ENCODE results near the gene FAM98C.

Gene FAM98C

DNA sequence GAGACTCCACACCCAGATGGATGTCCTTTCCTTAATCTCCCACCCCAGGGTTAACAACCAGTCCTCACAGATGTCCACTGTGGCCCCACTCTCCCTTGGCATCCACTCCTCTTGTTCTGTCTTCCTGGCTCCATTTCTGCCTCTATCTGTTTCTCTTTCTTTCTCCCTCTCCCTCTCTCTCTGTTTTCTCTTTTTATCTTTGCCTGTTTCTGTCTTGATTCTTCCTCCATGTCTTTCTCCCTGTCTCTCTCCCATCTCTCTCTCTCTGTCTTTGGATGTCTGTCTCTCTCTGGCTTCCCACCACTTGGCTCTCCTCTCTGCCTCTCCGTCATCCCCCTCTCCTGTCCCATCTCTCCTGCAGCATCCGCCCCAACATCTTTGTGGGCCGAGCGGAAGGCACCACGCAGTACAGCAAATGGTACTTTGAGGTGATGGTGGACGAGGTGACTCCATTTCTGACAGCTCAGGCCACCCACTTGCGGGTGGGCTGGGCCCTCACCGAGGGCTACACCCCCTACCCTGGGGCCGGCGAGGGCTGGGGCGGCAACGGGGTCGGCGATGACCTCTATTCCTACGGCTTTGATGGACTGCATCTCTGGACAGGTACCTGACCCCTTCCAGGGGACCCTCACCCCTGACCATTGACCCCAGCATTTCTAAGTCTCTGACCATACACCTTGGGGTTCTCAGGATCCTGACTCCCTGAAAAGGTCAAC lies 55.0 kb downstream of the FAM98C start:
- no peak for DNase-seq (ENCODE audit: low read depth)

Measured in EH (cell line).